ENCODE measurements around the gene ZNF503.

Gene ZNF503

DNA sequence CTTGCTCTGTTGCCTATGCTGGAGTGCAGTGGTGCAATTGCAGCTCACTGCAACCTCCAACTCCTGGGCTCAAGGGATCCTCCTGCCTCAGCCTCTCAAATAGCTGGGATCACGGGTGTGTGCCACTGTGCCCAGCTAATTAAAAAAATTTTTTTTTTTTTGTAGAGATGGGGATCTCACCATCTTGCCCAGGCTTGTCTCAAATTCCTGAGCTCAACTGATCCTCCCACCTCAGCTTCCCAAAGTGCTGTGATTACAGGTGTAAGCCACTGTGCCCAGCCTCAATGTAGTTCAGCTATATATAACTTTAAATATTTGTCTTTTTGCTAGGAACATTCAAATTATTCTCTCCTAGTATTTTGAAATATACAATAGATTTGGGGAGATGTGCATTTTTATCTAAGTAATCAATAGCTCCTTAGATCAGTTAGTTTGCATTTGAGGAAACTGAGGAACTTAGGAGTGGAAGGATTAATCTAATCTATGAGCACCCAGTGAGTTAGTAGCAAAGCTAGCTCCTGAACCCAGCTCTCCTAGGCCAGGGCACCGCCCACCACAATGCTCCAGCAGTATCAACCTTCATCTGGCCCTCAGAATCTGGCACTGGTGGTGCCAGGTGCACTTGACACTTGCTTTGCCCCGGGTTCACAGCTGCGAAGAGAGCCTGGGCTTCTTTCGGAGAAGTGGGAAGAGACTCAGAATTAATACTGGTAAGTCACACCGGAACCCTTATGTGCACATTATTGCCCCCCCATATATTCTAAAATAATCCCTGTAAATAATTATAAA is 23.9 kb upstream of the ZNF503 start:
- no peak overlapping the region for H3K18ac ChIP-seq (ENCODE audit: low read length)
- no CpG with 5 or more reads among the region's 6 CpGs for WGBS, 2 donors (ENCODE audit: extremely low coverage in 2 of 2, insufficient read length in 2 of 2, insufficient replicate concordance in 1 of 2)
- DNase-seq (ENCODE audit: low spot score), result no peak
- H3K27ac ChIP-seq (replicated peaks; ENCODE audit: low read length), result no peak overlapping the region
- H4K8ac ChIP-seq (ENCODE audit: low read depth, low read length), result no peak overlapping the region
- H3K9ac ChIP-seq (ENCODE audit: low read depth, low read length, poor library complexity), result no peak overlapping the region
- H2BK15ac ChIP-seq (ENCODE audit: low read length), result no peak overlapping the region
- H3K4ac ChIP-seq (ENCODE audit: low read length), result no peak overlapping the region
- H2BK12ac ChIP-seq (ENCODE audit: low read length), result no peak overlapping the region
- H3K23ac ChIP-seq (ENCODE audit: low read depth, low read length, poor library complexity), result no peak overlapping the region
- H3K14ac ChIP-seq (ENCODE audit: low read length), result no peak overlapping the region
- H2BK120ac ChIP-seq (ENCODE audit: low read depth, low read length), result no peak overlapping the region
- H3K4me3 ChIP-seq (ENCODE audit: low read length in 2 of 2), result no peak overlapping the region
- H2AK5ac ChIP-seq (ENCODE audit: low read depth, low read length), result no peak overlapping the region
- peaks cover 13 to 27% of the 10 kb centered on the region in 2 donors for H3K4me1 ChIP-seq (ENCODE audit: control insufficient read depth in 2 of 2, insufficient read depth in 1 of 2, low read depth in 1 of 2, low read length in 2 of 2)
- no peaks in the 10 kb centered on the region for H3K36me3 ChIP-seq (replicated peaks in 1 of 2; ENCODE audit: control insufficient read depth in 2 of 2, insufficient read depth in 2 of 2, low read length in 2 of 2)
- no peak overlapping the region for H2AFZ ChIP-seq (ENCODE audit: low read length)
- H3K27me3 ChIP-seq (ENCODE audit: control insufficient read depth in 3 of 3, insufficient read depth in 3 of 3, low read depth in 1 of 3, low read length in 3 of 3), result peaks cover 0 to 4% (median 0%) of the 10 kb centered on the region in 3 experiments
- H4K91ac ChIP-seq (ENCODE audit: low read depth, low read length, poor library complexity), result no peak overlapping the region
- H3K9me3 ChIP-seq (replicated peaks in 1 of 2; ENCODE audit: control insufficient read depth in 2 of 2, insufficient read depth in 1 of 2, low read depth in 1 of 2, low read length in 2 of 2), result no peaks in the 10 kb centered on the region
- H3K4me2 ChIP-seq (ENCODE audit: insufficient read depth, low read length, poor library complexity, severe bottlenecking), result no peak overlapping the region
- no peak overlapping the region for H2BK5ac ChIP-seq (ENCODE audit: low read length)
- no peaks in the 10 kb centered on the region for H3K79me1 ChIP-seq (ENCODE audit: low read depth, low read length)

- H3K4me3 ChIP-seq (ENCODE audit: low read length in 2 of 2), result no peak overlapping the region
- H3K18ac ChIP-seq (ENCODE audit: low read length), result no peak overlapping the region
- no peak overlapping the region for H2BK120ac ChIP-seq (ENCODE audit: low read depth, low read length)
- no peak overlapping the region for H2BK5ac ChIP-seq (ENCODE audit: low read length)
- no peak overlapping the region for H4K91ac ChIP-seq (ENCODE audit: low read depth, low read length, poor library complexity)
- no peak overlapping the region for H2AFZ ChIP-seq (ENCODE audit: low read length)
- H3K27ac ChIP-seq (replicated peaks; ENCODE audit: low read length), result no peak overlapping the region
- no peak overlapping the region for H3K9ac ChIP-seq (ENCODE audit: low read depth, low read length, poor library complexity)
- H3K23ac ChIP-seq (ENCODE audit: low read depth, low read length, poor library complexity), result no peak overlapping the region
- H3K36me3 ChIP-seq (replicated peaks in 1 of 2; ENCODE audit: control insufficient read depth in 2 of 2, insufficient read depth in 2 of 2, low read length in 2 of 2), result no peaks in the 10 kb centered on the region
- no peak overlapping the region for H3K4ac ChIP-seq (ENCODE audit: low read length)
- H3K79me1 ChIP-seq (ENCODE audit: low read depth, low read length), result no peaks in the 10 kb centered on the region
- no peak overlapping the region for H3K4me2 ChIP-seq (ENCODE audit: insufficient read depth, low read length, poor library complexity, severe bottlenecking)
- no peak overlapping the region for H4K8ac ChIP-seq (ENCODE audit: low read depth, low read length)
- H3K27me3 ChIP-seq (ENCODE audit: control insufficient read depth in 3 of 3, insufficient read depth in 3 of 3, low read depth in 1 of 3, low read length in 3 of 3), result peaks cover 0 to 4% (median 0%) of the 10 kb centered on the region in 3 experiments
- no peak overlapping the region for H3K14ac ChIP-seq (ENCODE audit: low read length)
- no peaks in the 10 kb centered on the region for H3K9me3 ChIP-seq (replicated peaks in 1 of 2; ENCODE audit: control insufficient read depth in 2 of 2, insufficient read depth in 1 of 2, low read depth in 1 of 2, low read length in 2 of 2)
- no peak overlapping the region for H2AK5ac ChIP-seq (ENCODE audit: low read depth, low read length)
- H2BK12ac ChIP-seq (ENCODE audit: low read length), result no peak overlapping the region
- WGBS, 2 donors (ENCODE audit: extremely low coverage in 2 of 2, insufficient read length in 2 of 2, insufficient replicate concordance in 1 of 2), result no CpG with 5 or more reads among the region's 2 CpGs
- DNase-seq (ENCODE audit: low spot score), result no peak
- no peak overlapping the region for H2BK15ac ChIP-seq (ENCODE audit: low read length)
- peaks cover 7 to 22% of the 10 kb centered on the region in 2 donors for H3K4me1 ChIP-seq (ENCODE audit: control insufficient read depth in 2 of 2, insufficient read depth in 1 of 2, low read depth in 1 of 2, low read length in 2 of 2)
These were observed 23.0 kb upstream of the ZNF503 start for GRCh38 chr10:75424571-75424970.

GRCh38 chr10:75422913-75423312 is 21.3 kb upstream of the ZNF503 start:
- Histone ChIP-seq H3K4me2 (ENCODE audit: insufficient read depth, low read length, poor library complexity, severe bottlenecking) (no peak overlapping the region), H3K27me3 (ENCODE audit: control insufficient read depth in 3 of 3, insufficient read depth in 3 of 3, low read depth in 1 of 3, low read length in 3 of 3) (peaks cover 0 to 5% (median 0%) of the 10 kb centered on the region in 3 experiments), H3K79me1 (ENCODE audit: low read depth, low read length) (no peaks in the 10 kb centered on the region), H3K27ac (replicated peaks; ENCODE audit: low read length) (no peak overlapping the region), H4K8ac (ENCODE audit: low read depth, low read length) (no peak overlapping the region), H2AFZ (ENCODE audit: low read length) (no peak overlapping the region), H3K9me3 (replicated peaks in 1 of 2; ENCODE audit: control insufficient read depth in 2 of 2, insufficient read depth in 1 of 2, low read depth in 1 of 2, low read length in 2 of 2) (no peaks in the 10 kb centered on the region), H3K18ac (ENCODE audit: low read length) (peak overlapping the region; percentile 16), H3K9ac (ENCODE audit: low read depth, low read length, poor library complexity) (no peak overlapping the region), H3K4ac (ENCODE audit: low read length) (no peak overlapping the region), H2BK12ac (ENCODE audit: low read length) (no peak overlapping the region), H3K14ac (ENCODE audit: low read length) (no peak overlapping the region), H2BK5ac (ENCODE audit: low read length) (no peak overlapping the region), H2BK15ac (ENCODE audit: low read length) (no peak overlapping the region), H4K91ac (ENCODE audit: low read depth, low read length, poor library complexity) (no peak overlapping the region), H3K23ac (ENCODE audit: low read depth, low read length, poor library complexity) (no peak overlapping the region), H3K4me3 (ENCODE audit: low read length in 2 of 2) (no peak overlapping the region), H3K36me3 (replicated peaks in 1 of 2; ENCODE audit: control insufficient read depth in 2 of 2, insufficient read depth in 2 of 2, low read length in 2 of 2) (no peaks in the 10 kb centered on the region), H2BK120ac (ENCODE audit: low read depth, low read length) (no peak overlapping the region), H3K4me1 (ENCODE audit: control insufficient read depth in 2 of 2, insufficient read depth in 1 of 2, low read depth in 1 of 2, low read length in 2 of 2) (peaks cover 0 to 6% of the 10 kb centered on the region in 2 donors), H2AK5ac (ENCODE audit: low read depth, low read length) (no peak overlapping the region)
- DNase-seq (ENCODE audit: low spot score), result no peak
- WGBS, 2 donors (ENCODE audit: extremely low coverage in 2 of 2, insufficient read length in 2 of 2, insufficient replicate concordance in 1 of 2), result no CpG with 5 or more reads among the region's 6 CpGs

DNA sequence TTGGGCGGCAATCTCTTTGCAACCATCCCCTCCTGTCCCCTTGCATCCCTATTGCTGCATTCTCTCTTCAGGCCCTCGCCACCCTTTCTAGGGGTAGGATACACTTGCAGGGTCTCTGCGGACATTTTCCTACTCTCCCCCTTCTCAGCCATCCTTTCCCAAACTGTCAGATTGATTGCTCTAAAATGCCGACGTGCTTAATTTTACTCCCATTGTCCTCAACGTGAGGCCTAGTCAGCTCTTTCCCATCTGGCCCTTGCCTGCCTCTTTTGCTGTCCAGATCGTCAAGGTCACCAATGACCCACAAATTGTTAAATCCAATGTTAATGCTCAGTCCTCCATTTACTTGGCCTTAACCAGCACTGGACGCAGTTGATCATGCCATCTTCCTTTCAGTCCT is 17.1 kb upstream of the ZNF503 start:
- H3K4me3 ChIP-seq (ENCODE audit: low read length in 2 of 2), result no peak overlapping the region
- H3K4ac ChIP-seq (ENCODE audit: low read length), result no peak overlapping the region
- no peak overlapping the region for H2AFZ ChIP-seq (ENCODE audit: low read length)
- H4K8ac ChIP-seq (ENCODE audit: low read depth, low read length), result no peak overlapping the region
- H2BK12ac ChIP-seq (ENCODE audit: low read length), result no peak overlapping the region
- no CpG with 5 or more reads among the region's 8 CpGs for WGBS, 2 donors (ENCODE audit: extremely low coverage in 2 of 2, insufficient read length in 2 of 2, insufficient replicate concordance in 1 of 2)
- peaks cover 0 to 16% (median 0%) of the 10 kb centered on the region in 3 experiments for H3K27me3 ChIP-seq (ENCODE audit: control insufficient read depth in 3 of 3, insufficient read depth in 3 of 3, low read depth in 1 of 3, low read length in 3 of 3)
- H3K4me2 ChIP-seq (ENCODE audit: insufficient read depth, low read length, poor library complexity, severe bottlenecking), result no peak overlapping the region
- no peak overlapping the region for H3K27ac ChIP-seq (replicated peaks; ENCODE audit: low read length)
- peaks cover 5 to 8% of the 10 kb centered on the region in 2 donors for H3K4me1 ChIP-seq (ENCODE audit: control insufficient read depth in 2 of 2, insufficient read depth in 1 of 2, low read depth in 1 of 2, low read length in 2 of 2)
- H3K14ac ChIP-seq (ENCODE audit: low read length), result no peak overlapping the region
- DNase-seq (ENCODE audit: low spot score), result no peak
- no peak overlapping the region for H3K9ac ChIP-seq (ENCODE audit: low read depth, low read length, poor library complexity)
- no peak overlapping the region for H4K91ac ChIP-seq (ENCODE audit: low read depth, low read length, poor library complexity)
- H2BK120ac ChIP-seq (ENCODE audit: low read depth, low read length), result no peak overlapping the region
- H3K18ac ChIP-seq (ENCODE audit: low read length), result no peak overlapping the region
- H2BK15ac ChIP-seq (ENCODE audit: low read length), result no peak overlapping the region
- H3K36me3 ChIP-seq (replicated peaks in 1 of 2; ENCODE audit: control insufficient read depth in 2 of 2, insufficient read depth in 2 of 2, low read length in 2 of 2), result no peaks in the 10 kb centered on the region
- H3K23ac ChIP-seq (ENCODE audit: low read depth, low read length, poor library complexity), result no peak overlapping the region
- H2BK5ac ChIP-seq (ENCODE audit: low read length), result no peak overlapping the region
- H3K9me3 ChIP-seq (replicated peaks in 1 of 2; ENCODE audit: control insufficient read depth in 2 of 2, insufficient read depth in 1 of 2, low read depth in 1 of 2, low read length in 2 of 2), result peaks cover 0 to 2% of the 10 kb centered on the region in 2 donors
- H3K79me1 ChIP-seq (ENCODE audit: low read depth, low read length), result no peaks in the 10 kb centered on the region
- H2AK5ac ChIP-seq (ENCODE audit: low read depth, low read length), result no peak overlapping the region
